B cell (primary cell): ENCODE measurements around the gene ASIC3.

Experiments
- EZH2 ChIP-seq: IDR thresholded peaks from 2 replicates; pipeline ENCODE4 v1.6.1; 2012; ENCODE audit warnings: borderline replicate concordance, low read depth, mild to moderate bottlenecking, moderate library complexity, low read length; ENCODE audit not compliant: insufficient read depth, poor library complexity, severe bottlenecking
- TF ChIP-seq, protein P1 (sequence below): fragments of 200-600 bp; IDR thresholded peaks from one replicate; pipeline ENCODE4 v1.8.0; 2022; ENCODE audit warnings: antibody characterized with exemption, mild to moderate bottlenecking

- TF ChIP-seq EZH2: no peak
- TF ChIP-seq, protein P1, sequence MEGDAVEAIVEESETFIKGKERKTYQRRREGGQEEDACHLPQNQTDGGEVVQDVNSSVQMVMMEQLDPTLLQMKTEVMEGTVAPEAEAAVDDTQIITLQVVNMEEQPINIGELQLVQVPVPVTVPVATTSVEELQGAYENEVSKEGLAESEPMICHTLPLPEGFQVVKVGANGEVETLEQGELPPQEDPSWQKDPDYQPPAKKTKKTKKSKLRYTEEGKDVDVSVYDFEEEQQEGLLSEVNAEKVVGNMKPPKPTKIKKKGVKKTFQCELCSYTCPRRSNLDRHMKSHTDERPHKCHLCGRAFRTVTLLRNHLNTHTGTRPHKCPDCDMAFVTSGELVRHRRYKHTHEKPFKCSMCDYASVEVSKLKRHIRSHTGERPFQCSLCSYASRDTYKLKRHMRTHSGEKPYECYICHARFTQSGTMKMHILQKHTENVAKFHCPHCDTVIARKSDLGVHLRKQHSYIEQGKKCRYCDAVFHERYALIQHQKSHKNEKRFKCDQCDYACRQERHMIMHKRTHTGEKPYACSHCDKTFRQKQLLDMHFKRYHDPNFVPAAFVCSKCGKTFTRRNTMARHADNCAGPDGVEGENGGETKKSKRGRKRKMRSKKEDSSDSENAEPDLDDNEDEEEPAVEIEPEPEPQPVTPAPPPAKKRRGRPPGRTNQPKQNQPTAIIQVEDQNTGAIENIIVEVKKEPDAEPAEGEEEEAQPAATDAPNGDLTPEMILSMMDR: no peak
Observed at GRCh38 chr7:151057506-151057988, 9.2 kb downstream of the ASIC3 start, which contains the start of gene CDK5.
